Trophoblast cell (in vitro differentiated cells and primary cell): ENCODE results near the gene SPPL3.

ENCODE experiments used
- DNase-seq, 2 donors: peaks; one replicate each; pipeline ENCODE4 v3.0.0-alpha.2; 2016
- H2AFZ ChIP-seq: 2 replicates; pipeline ENCODE4 v1.6.1; 2013; ENCODE audit warnings: low read length, moderate library complexity, mild to moderate bottlenecking; ENCODE audit not compliant: insufficient read depth, poor library complexity
- H2AK5ac ChIP-seq: 2 replicates; pipeline ENCODE4 v1.6.1; 2013; ENCODE audit warnings: mild to moderate bottlenecking, low read length
- H2BK120ac ChIP-seq: 2 replicates; pipeline ENCODE4 v1.6.1; 2013; ENCODE audit warnings: low read length, mild to moderate bottlenecking, moderate library complexity; ENCODE audit not compliant: insufficient read depth, poor library complexity
- H2BK12ac ChIP-seq: 2 replicates; pipeline ENCODE4 v1.6.1; 2013; ENCODE audit warnings: mild to moderate bottlenecking, low read length, moderate library complexity
- H2BK5ac ChIP-seq: 2 replicates; pipeline ENCODE4 v1.6.1; 2013; ENCODE audit warnings: low read length, low read depth, moderate library complexity, mild to moderate bottlenecking; ENCODE audit not compliant: poor library complexity
- H3K14ac ChIP-seq: 2 replicates; pipeline ENCODE4 v1.6.1; 2013; ENCODE audit warnings: mild to moderate bottlenecking, low read length
- H3K18ac ChIP-seq: 2 replicates; pipeline ENCODE4 v1.6.1; 2013; ENCODE audit warnings: mild to moderate bottlenecking, low read length
- H3K23ac ChIP-seq: 2 replicates; pipeline ENCODE4 v1.6.1; 2013; ENCODE audit warnings: low read length
- H3K27ac ChIP-seq: 2 replicates; pipeline ENCODE4 v1.5.1; 2013; ENCODE audit warnings: low read depth, mild to moderate bottlenecking, inconsistent platforms, low read length, moderate library complexity
- H3K27me3 ChIP-seq: 2 replicates; pipeline ENCODE4 v1.6.1; 2013; ENCODE audit warnings: inconsistent platforms, mild to moderate bottlenecking, low read length, moderate library complexity; ENCODE audit not compliant: insufficient read depth
- H3K36me3 ChIP-seq, 2 experiments: 1 replicate in 1 of 2; 2 replicates in 1 of 2; pipeline ENCODE4 v1.6.1; 2013; ENCODE audit warnings: low read length in 2 of 2, mild to moderate bottlenecking in 2 of 2, moderate library complexity in 1 of 2; ENCODE audit not compliant: insufficient read depth in 2 of 2, control insufficient read depth in 1 of 2
- H3K4ac ChIP-seq: 2 replicates; pipeline ENCODE4 v1.6.1; 2013; ENCODE audit warnings: low read depth, mild to moderate bottlenecking, low read length, moderate library complexity
- H3K4me1 ChIP-seq, 2 experiments: 1 replicate in 1 of 2; 2 replicates in 1 of 2; pipeline ENCODE4 v1.6.1; 2013; ENCODE audit warnings: low read length in 2 of 2, mild to moderate bottlenecking in 2 of 2, moderate library complexity in 1 of 2; ENCODE audit not compliant: insufficient read depth in 2 of 2, control insufficient read depth in 1 of 2
- H3K4me2 ChIP-seq: 2 replicates; pipeline ENCODE4 v1.6.1; 2013; ENCODE audit warnings: inconsistent platforms, mild to moderate bottlenecking, low read length, moderate library complexity
- H3K4me3 ChIP-seq: 2 replicates; pipeline ENCODE4 v1.5.1; 2013; ENCODE audit warnings: mild to moderate bottlenecking, low read depth, low read length, inconsistent platforms
- H3K79me1 ChIP-seq: one replicate; pipeline ENCODE4 v1.6.1; 2013; ENCODE audit warnings: low read length
- H3K79me2 ChIP-seq: 2 replicates; pipeline ENCODE4 v1.6.1; 2013; ENCODE audit warnings: low read length, mild to moderate bottlenecking; ENCODE audit not compliant: control insufficient read depth, insufficient read depth, poor library complexity
- H3K9ac ChIP-seq: 2 replicates; pipeline ENCODE4 v1.6.1; 2013; ENCODE audit warnings: mild to moderate bottlenecking, low read length
- H3K9me3 ChIP-seq: 2 replicates; pipeline ENCODE4 v1.6.1; 2013; ENCODE audit warnings: low read depth, mild to moderate bottlenecking, control low read depth, inconsistent platforms, low read length; ENCODE audit not compliant: insufficient read depth
- H4K12ac ChIP-seq: 2 replicates; pipeline ENCODE4 v1.6.1; 2013; ENCODE audit warnings: low read depth, mild to moderate bottlenecking, low read length, moderate library complexity
- H4K8ac ChIP-seq: 2 replicates; pipeline ENCODE4 v1.6.1; 2013; ENCODE audit warnings: low read depth, mild to moderate bottlenecking, low read length, moderate library complexity
- H4K91ac ChIP-seq: one replicate; pipeline ENCODE4 v1.6.1; 2013; ENCODE audit warnings: low read depth, mild to moderate bottlenecking, low read length, moderate library complexity
- WGBS: extraction: QIAGEN DNeasy Blood & Tissue Kit; methylation state at CpG from one replicate; pipeline ENCODE4 v1.1.7; 2013; ENCODE audit warnings: missing lambda C conversion rate; ENCODE audit not compliant: insufficient read length, insufficient coverage; ENCODE audit errors: extremely low coverage; 5-methylcytosine and 5-hydroxymethylcytosine counted together

Gene SPPL3

GRCh38 chr12:120757949-120758348 lies 146.2 kb downstream of the SPPL3 start:
- H3K27me3 ChIP-seq, result no peaks in the 10 kb centered on the region
- no peak overlapping the region for H3K4me3 ChIP-seq
- no peak for DNase-seq
- H3K36me3 ChIP-seq, result peaks cover 2% of the 10 kb centered on the region in 2 experiments
- H2BK120ac ChIP-seq, result no peak overlapping the region
- no peak overlapping the region for H4K12ac ChIP-seq
- no peak overlapping the region for H4K8ac ChIP-seq
- H3K4me2 ChIP-seq, result no peak overlapping the region
- H3K18ac ChIP-seq, result no peak overlapping the region
- H2AFZ ChIP-seq, result no peak overlapping the region
- no peak overlapping the region for H4K91ac ChIP-seq
- H3K79me1 ChIP-seq, result peaks cover 8% of the 10 kb centered on the region
- no peak overlapping the region for H3K23ac ChIP-seq
- no peak overlapping the region for H2BK12ac ChIP-seq
- no peaks in the 10 kb centered on the region for H3K9me3 ChIP-seq
- no peak overlapping the region for H2AK5ac ChIP-seq
- H3K4ac ChIP-seq, result no peak overlapping the region
- H3K79me2 ChIP-seq, result peaks cover 1% of the 10 kb centered on the region
- peaks cover 25 to 30% of the 10 kb centered on the region in 2 experiments for H3K4me1 ChIP-seq
- WGBS, result no CpG with 5 or more reads among the region's 6 CpGs
- no peak overlapping the region for H3K27ac ChIP-seq
- no peak overlapping the region for H3K9ac ChIP-seq
- no peak overlapping the region for H3K14ac ChIP-seq
- no peak overlapping the region for H2BK5ac ChIP-seq

- Histone ChIP-seq H3K27me3 (no peaks in the 10 kb centered on the region), H3K36me3 (no peaks in the 10 kb centered on the region), H2BK12ac (no peak overlapping the region), H3K79me1 (peaks cover 8% of the 10 kb centered on the region), H2AFZ (no peak overlapping the region), H3K4me2 (no peak overlapping the region), H3K79me2 (peaks cover 1% of the 10 kb centered on the region), H3K4ac (no peak overlapping the region), H3K4me1 (peaks cover 25 to 27% of the 10 kb centered on the region in 2 experiments), H4K8ac (no peak overlapping the region), H3K9ac (no peak overlapping the region), H2BK120ac (no peak overlapping the region), H3K27ac (no peak overlapping the region), H2AK5ac (no peak overlapping the region), H4K91ac (no peak overlapping the region), H3K18ac (no peak overlapping the region), H3K9me3 (no peaks in the 10 kb centered on the region), H2BK5ac (no peak overlapping the region), H3K23ac (no peak overlapping the region), H3K4me3 (no peak overlapping the region), H3K14ac (no peak overlapping the region), H4K12ac (no peak overlapping the region)
- DNase-seq, result no peak
- WGBS, result no CpG with 5 or more reads among the region's 4 CpGs
These were observed 146.9 kb downstream of the SPPL3 start for GRCh38 chr12:120757226-120757742.

GRCh38 chr12:120755269-120755668 lies 148.9 kb downstream of the SPPL3 start:
- H3K18ac ChIP-seq, result no peak overlapping the region
- no peak overlapping the region for H2BK5ac ChIP-seq
- no peak overlapping the region for H3K14ac ChIP-seq
- no peak overlapping the region for H4K91ac ChIP-seq
- no peak overlapping the region for H2BK12ac ChIP-seq
- peaks cover 8% of the 10 kb centered on the region for H3K79me1 ChIP-seq
- H2BK120ac ChIP-seq, result no peak overlapping the region
- no peak overlapping the region for H3K4me2 ChIP-seq
- no peak overlapping the region for H2AK5ac ChIP-seq
- DNase-seq, result no peak
- H3K4ac ChIP-seq, result no peak overlapping the region
- H2AFZ ChIP-seq, result no peak overlapping the region
- no peak overlapping the region for H3K27ac ChIP-seq
- H4K12ac ChIP-seq, result no peak overlapping the region
- no peak overlapping the region for H3K23ac ChIP-seq
- no peaks in the 10 kb centered on the region for H3K9me3 ChIP-seq
- H3K9ac ChIP-seq, result no peak overlapping the region
- H3K4me3 ChIP-seq, result no peak overlapping the region
- H3K36me3 ChIP-seq, result no peaks in the 10 kb centered on the region
- H3K79me2 ChIP-seq, result peaks cover 1% of the 10 kb centered on the region
- peaks cover 9% of the 10 kb centered on the region in 2 experiments for H3K4me1 ChIP-seq
- no peaks in the 10 kb centered on the region for H3K27me3 ChIP-seq
- no peak overlapping the region for H4K8ac ChIP-seq

GRCh38 chr12:120754792-120755191 lies 149.4 kb downstream of the SPPL3 start:
- Histone ChIP-seq H3K18ac (no peak overlapping the region), H3K79me1 (peaks cover 4% of the 10 kb centered on the region), H2BK5ac (no peak overlapping the region), H3K79me2 (no peaks in the 10 kb centered on the region), H3K9ac (no peak overlapping the region), H3K4me2 (no peak overlapping the region), H3K23ac (no peak overlapping the region), H3K4ac (no peak overlapping the region), H3K9me3 (no peaks in the 10 kb centered on the region), H3K27ac (no peak overlapping the region), H3K27me3 (no peaks in the 10 kb centered on the region), H3K14ac (no peak overlapping the region), H2AFZ (no peak overlapping the region), H3K4me1 (peaks cover 4% of the 10 kb centered on the region in 2 experiments), H2BK120ac (no peak overlapping the region), H4K8ac (no peak overlapping the region), H3K36me3 (no peaks in the 10 kb centered on the region), H3K4me3 (no peak overlapping the region), H4K12ac (no peak overlapping the region), H2BK12ac (no peak overlapping the region), H4K91ac (no peak overlapping the region), H2AK5ac (no peak overlapping the region)
- DNase-seq, result no peak
